K562 (cell line): ENCODE results near the gene CXCR5. TPM values are rescaled to one million over a fixed set of nuclear protein-coding genes. Genes with fewer than 3 reads are reported as not detected.

Source experiments
- ATAC-seq: fragments of 200-7000 bp; cut with Tn5 transposase; 3 replicates; pipeline ENCODE4 v1.9.1; 2020; ENCODE audit warnings: moderate library complexity
- BruUV-seq: library from RNA; stranded (reverse); fragments of 400-500 nt; replicated peaks from 2 replicates; lab custom pipeline; 2021; lab: Mats Ljungman, UMichigan
- CTCF ChIA-PET: fragments of 300-600 bp; formaldehyde crosslinking; extraction: SDS; loops from one replicate; lab custom pipeline; 2021; ENCODE audit warnings: low intra/inter-chr PET ratio; lab: Yijun Ruan, JAX
- POLR2A ChIA-PET: fragments of 300-600, 350-650 bp; sonication (Branson Sonifier 250); formaldehyde crosslinking; extraction: SDS; loops from one replicate; lab custom pipeline; 2021; ENCODE audit warnings: antibody characterized with exemption, inconsistent platforms; lab: Yijun Ruan, JAX
- DNase-seq, 4 experiments: peaks; one replicate each; pipeline versions ENCODE4 v3.0.0 to v3.0.0-alpha.2; 2011 to 2018; ENCODE audit warnings: low spot score in 3 of 4, mixed read lengths in 3 of 4; ENCODE audit errors: extremely low read depth in 1 of 4
- FAIRE-seq: peaks from 2 replicates; lab custom pipeline; 2011; peaks lifted over from hg19 to GRCh38; lab: Jason Lieb, UNC
- H2AFZ ChIP-seq: 2 replicates; pipeline ENCODE4 v1.6.0; 2011; ENCODE audit warnings: low read depth, low read length, control low read depth, inconsistent platforms
- H3K27ac ChIP-seq: fragments of 200-600 bp; 3 replicates; pipeline ENCODE4 v1.8.0; 2011; ENCODE audit warnings: low read depth, mild to moderate bottlenecking, control low read depth, inconsistent platforms, low read length, moderate library complexity, mixed read lengths; ENCODE audit errors: extremely low read depth
- H3K27me3 ChIP-seq, 2 experiments: fragments of 300-600 bp in 1 of 2; 2 replicates in 1 of 2; 3 replicates in 1 of 2; pipeline versions ENCODE4 v1.6.0 to v1.8.0; 2011; ENCODE audit warnings: inconsistent platforms in 2 of 2, low read length in 2 of 2, mild to moderate bottlenecking in 1 of 2, mixed read lengths in 1 of 2, moderate library complexity in 1 of 2; ENCODE audit not compliant: control insufficient read depth in 2 of 2, insufficient read depth in 2 of 2
- H3K36me3 ChIP-seq: fragments of 300-600 bp; 3 replicates; pipeline ENCODE4 v1.8.0; 2011; ENCODE audit warnings: mild to moderate bottlenecking, low read length, inconsistent platforms; ENCODE audit not compliant: control insufficient read depth, insufficient read depth
- H3K4me1 ChIP-seq, 2 experiments: fragments of 200-600 bp in 1 of 2; replicated peaks in 1 of 2; 2 replicates in 1 of 2; 3 replicates in 1 of 2; pipeline versions ENCODE4 v1.5.1 to v1.8.0; 2011; ENCODE audit warnings: inconsistent platforms in 2 of 2, low read length in 2 of 2, mild to moderate bottlenecking in 1 of 2, mixed read lengths in 1 of 2, moderate library complexity in 1 of 2; ENCODE audit not compliant: control insufficient read depth in 2 of 2, insufficient read depth in 2 of 2
- H3K4me2 ChIP-seq: 2 replicates; pipeline ENCODE4 v1.6.1; 2011; ENCODE audit warnings: low read length, control low read depth, inconsistent platforms, mixed read lengths; ENCODE audit not compliant: insufficient read depth
- H3K4me3 ChIP-seq: fragments of 200-600 bp; sonication (generic), shearing (Covaris generic); 2 replicates; pipeline ENCODE4 v1.5.1; 2016; ENCODE audit warnings: control low read depth, inconsistent platforms
- H3K79me2 ChIP-seq: fragments of 200-600 bp; 3 replicates; pipeline ENCODE4 v1.8.0; 2011; ENCODE audit warnings: low read length, inconsistent platforms; ENCODE audit not compliant: control insufficient read depth, insufficient read depth
- H3K9ac ChIP-seq, 2 experiments: 2 replicates each; pipeline versions ENCODE4 v1.6.0 to v1.6.1; 2011; ENCODE audit warnings: low read depth in 2 of 2, low read length in 2 of 2, control low read depth in 1 of 2, inconsistent platforms in 1 of 2, mild to moderate bottlenecking in 1 of 2, mixed read lengths in 1 of 2; ENCODE audit not compliant: insufficient read depth in 1 of 2
- H3K9me1 ChIP-seq: one replicate; pipeline ENCODE4 v1.6.0; 2011; ENCODE audit warnings: inconsistent platforms, mild to moderate bottlenecking, low read length, moderate library complexity; ENCODE audit not compliant: control insufficient read depth, insufficient read depth
- H3K9me3 ChIP-seq: replicated peaks from 2 replicates; pipeline ENCODE4 v1.5.1; 2011; ENCODE audit warnings: low read depth, low read length, inconsistent platforms; ENCODE audit not compliant: control insufficient read depth, insufficient read depth
- H4K20me1 ChIP-seq: replicated peaks from 2 replicates; pipeline ENCODE4 v1.6.1; 2011; ENCODE audit warnings: low read length, inconsistent platforms, mixed read lengths; ENCODE audit not compliant: control insufficient read depth, insufficient read depth
- BRD4 ChIP-seq: fragments of 200-600 bp; sonication (generic); IDR thresholded peaks from 2 replicates; pipeline ENCODE4 v1.6.1; 2017; ENCODE audit warnings: inconsistent platforms
- BRF1 ChIP-seq: IDR thresholded peaks from 3 replicates; pipeline ENCODE4 v1.6.1; 2011; ENCODE audit warnings: borderline replicate concordance, mild to moderate bottlenecking; ENCODE audit not compliant: insufficient read length; ENCODE audit errors: extremely low read depth
- CCNT2 ChIP-seq: IDR thresholded peaks from 2 replicates; pipeline ENCODE4 v1.6.1; 2011; ENCODE audit warnings: borderline replicate concordance, low read depth, mild to moderate bottlenecking, moderate library complexity, mixed read lengths, low read length; ENCODE audit not compliant: insufficient read length; ENCODE audit errors: extremely low read depth
- FOXA1 ChIP-seq: fragments of 450-650 bp; IDR thresholded peaks from 2 replicates; pipeline ENCODE4 v1.6.1; 2016; ENCODE audit warnings: mild to moderate bottlenecking, borderline replicate concordance
- LEF1 ChIP-seq: fragments of 450-650 bp; IDR thresholded peaks from 2 replicates; pipeline ENCODE4 v1.6.1; 2016; ENCODE audit warnings: mild to moderate bottlenecking
- NBN ChIP-seq: fragments of 450-650 bp; IDR thresholded peaks from 2 replicates; pipeline ENCODE4 v1.6.1; 2016; ENCODE audit warnings: low read depth, mild to moderate bottlenecking
- PPARD ChIP-seq: fragments of 250-450 bp; sonication (Bioruptor Pico); IDR thresholded peaks from 2 replicates; pipeline ENCODE4 v1.8.0; 2022; ENCODE audit warnings: inconsistent platforms, mild to moderate bottlenecking, moderate library complexity
- SAP30 ChIP-seq: fragments of 200-600 bp; sonication (generic); IDR thresholded peaks from 2 replicates; pipeline ENCODE4 v1.6.1; 2012; ENCODE audit warnings: borderline replicate concordance, low read depth, mild to moderate bottlenecking, moderate library complexity, low read length, control low read depth, inconsistent platforms; ENCODE audit not compliant: insufficient read depth, poor library complexity, severe bottlenecking
- SIN3A ChIP-seq, 2 experiments: fragments of 150-350 bp in 1 of 2; IDR thresholded peaks; 2 replicates each; pipeline ENCODE4 v1.6.1; 2011 to 2016; ENCODE audit warnings: borderline replicate concordance in 2 of 2, low read depth in 2 of 2, low read length in 2 of 2, mild to moderate bottlenecking in 2 of 2, moderate library complexity in 2 of 2; ENCODE audit not compliant: control insufficient read depth in 1 of 2
- WGBS: fragments of 100-300 bp; shearing (Covaris generic); methylation state at CpG from one replicate; pipeline ENCODE4 v1.1.6; 2016; ENCODE audit warnings: low coverage, mixed read lengths; ENCODE audit not compliant: insufficient coverage; ENCODE audit errors: missing lambda C conversion rate; 5-methylcytosine and 5-hydroxymethylcytosine counted together
- in situ Hi-C: fragments of 300-500 bp; cut with MboI; formaldehyde crosslinking; loops from 4 replicates; pipeline ENCODE4 v1.15.0; 2018; ENCODE audit warnings: inconsistent platforms, mixed read lengths
- intact Hi-C: fragments of 100-400 bp; cut with micrococcal nuclease; formaldehyde crosslinking; loops from 2 replicates; pipeline ENCODE4 v1.14.2; 2022
- polyA plus RNA-seq, 8 experiments: library from polyadenylated mRNA; depleted of rRNA in 4 of 8; stranded (reverse) in 5 of 8; unstranded in 3 of 8; fragments of >200 nt; fragmentation: Nextera tagmentation in 2 of 8; fragmentation: Illumina TruSeq in 1 of 8; extraction: Ambion mirVana in 2 of 8; extraction: Trizol in 1 of 8; gene quantifications; 2 replicates each; pipeline versions ENCODE4 v1.2.1 to v1.2.3, GENCODE V29; 2011 to 2014; ENCODE audit warnings: inconsistent platforms in 1 of 8, missing spikeins in 1 of 8
- total RNA-seq, 7 experiments: library from RNA; depleted of rRNA in 6 of 7; stranded (reverse); fragments of >200 nt in 6 of 7; fragmentation: Illumina TruSeq in 2 of 7; extraction: Trizol in 2 of 7; gene quantifications; 2 replicates each; pipeline versions ENCODE4 v1.2.1 to v1.2.3, GENCODE V29; 2011 to 2021; ENCODE audit warnings: low replicate concordance in 1 of 7

CXCR5 gene
- total and polyA plus RNA-seq, 9 of the 15 experiments (the other 6 are each of a cell fraction or from before 2014, with no cell fraction given) = 0.03 to 0.06 TPM; not detected in 7

GRCh38 chr11:118903204-118904015 is 19.7 kb downstream of the CXCR5 start:
- no peaks in the 10 kb centered on the region for H3K79me2 ChIP-seq
- DNase-seq (no peak), ATAC-seq (no peak), FAIRE-seq (no peak)
- H3K27me3 ChIP-seq = no peaks in the 10 kb centered on the region
- in situ Hi-C loops (no loop called here), intact Hi-C loops (no loop called here)
- H3K4me1 ChIP-seq = peaks cover 0 to 33% of the 10 kb centered on the region in 2 experiments; a peak in 3 of 5 replicates
- CTCF ChIA-PET = no interaction called here
- TF ChIP-seq CCNT2 (no peak), BRF1 (no peak), PPARD (CRISPR knock-in tag) (no peak), FOXA1 (no peak), SIN3A (IDR thresholded peaks at IDR 0.05; ENCODE audit: borderline replicate concordance in 2 of 2, control insufficient read depth in 1 of 2, low read depth in 2 of 2, low read length in 2 of 2) (no peak), BRD4 (no peak), LEF1 (no peak), NBN (no peak), SAP30 (no peak)
- no peaks in the 10 kb centered on the region for H4K20me1 ChIP-seq
- no TSS peak for BruUV-seq
- H3K9me1 ChIP-seq = no peaks in the 10 kb centered on the region
- peaks cover 64% of the 10 kb centered on the region; the same call in 2 of the 3 replicates for H3K36me3 ChIP-seq
- no peak overlapping the region for H3K4me2 ChIP-seq
- no peak overlapping the region for H2AFZ ChIP-seq
- H3K4me3 ChIP-seq = no peak overlapping the region
- POLR2A ChIA-PET = no interaction called here
- H3K9ac ChIP-seq = no peak overlapping the region
- no peaks in the 10 kb centered on the region; the same call in 1 of the 2 replicates for H3K9me3 ChIP-seq
- 66% methylated on average over 5 of the region's 21 CpGs for WGBS
- H3K27ac ChIP-seq = no peak overlapping the region
